NCI-H2107 (cell line): ENCODE measurements around the gene CNOT6L.
"Not testable (repeated sequence)": the region's sequence is repeated elsewhere in the genome, so short reads cannot be mapped to it uniquely, and the experiment has no call there.

Source experiments
- DNase-seq: peaks from one replicate; lab custom pipeline; 2025; lab: John Stamatoyannopoulos, UW

Gene CNOT6L

DNA sequence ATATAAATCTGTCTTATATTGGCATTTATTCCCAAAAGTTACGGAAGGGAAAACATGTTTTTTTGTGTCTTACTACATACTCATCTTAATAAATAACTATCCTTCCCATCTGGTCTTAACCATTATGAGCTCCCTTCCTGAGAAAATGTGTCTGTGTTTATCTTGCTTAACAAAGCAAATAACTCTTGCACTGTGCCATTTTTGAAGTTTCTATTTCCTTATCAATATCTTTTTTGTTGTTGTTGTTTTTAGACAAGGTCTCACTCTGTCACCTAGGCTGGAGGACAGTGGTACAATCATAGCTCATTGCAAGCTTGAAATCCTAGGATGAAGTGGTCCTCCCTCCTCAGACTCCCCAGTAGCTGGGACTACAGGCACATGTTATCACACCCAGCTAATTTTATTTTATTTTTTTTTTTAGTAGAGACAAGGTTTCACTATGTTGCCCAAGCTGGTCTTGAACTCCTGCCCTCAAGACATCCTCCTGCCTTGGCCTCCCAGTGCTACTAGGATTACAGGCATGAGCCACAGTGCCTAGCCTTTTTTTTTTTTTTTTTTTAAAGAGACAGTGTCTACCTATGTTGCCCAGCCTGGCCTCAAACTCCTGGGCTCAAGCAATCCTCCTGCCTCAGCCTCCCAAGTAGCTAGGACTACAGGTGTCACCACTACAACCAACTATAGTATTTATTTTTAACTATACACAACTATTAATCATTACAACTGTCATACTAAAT is 36.9 kb downstream of the CNOT6L start:
- no peak for DNase-seq

DNA sequence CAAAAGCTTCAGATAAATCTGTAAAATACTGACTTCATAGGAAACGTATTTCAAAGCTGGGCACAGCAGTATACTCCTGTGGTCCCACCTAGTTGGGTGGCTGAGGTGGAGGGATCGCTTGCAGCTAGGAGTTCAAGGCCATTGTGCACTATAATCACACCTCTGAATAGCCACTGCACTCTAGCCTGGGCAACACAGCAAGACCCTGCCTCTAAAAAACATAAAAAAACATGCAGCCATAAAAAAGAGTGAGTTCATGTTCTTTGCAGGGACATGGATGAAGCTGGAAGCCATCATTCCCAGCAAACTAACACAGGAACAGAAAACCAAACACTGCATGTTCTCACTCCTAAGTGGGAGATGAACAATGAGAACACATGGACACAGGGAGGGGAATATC is 38.4 kb downstream of the CNOT6L start:
- DNase-seq: not testable (repeated sequence)

DNA sequence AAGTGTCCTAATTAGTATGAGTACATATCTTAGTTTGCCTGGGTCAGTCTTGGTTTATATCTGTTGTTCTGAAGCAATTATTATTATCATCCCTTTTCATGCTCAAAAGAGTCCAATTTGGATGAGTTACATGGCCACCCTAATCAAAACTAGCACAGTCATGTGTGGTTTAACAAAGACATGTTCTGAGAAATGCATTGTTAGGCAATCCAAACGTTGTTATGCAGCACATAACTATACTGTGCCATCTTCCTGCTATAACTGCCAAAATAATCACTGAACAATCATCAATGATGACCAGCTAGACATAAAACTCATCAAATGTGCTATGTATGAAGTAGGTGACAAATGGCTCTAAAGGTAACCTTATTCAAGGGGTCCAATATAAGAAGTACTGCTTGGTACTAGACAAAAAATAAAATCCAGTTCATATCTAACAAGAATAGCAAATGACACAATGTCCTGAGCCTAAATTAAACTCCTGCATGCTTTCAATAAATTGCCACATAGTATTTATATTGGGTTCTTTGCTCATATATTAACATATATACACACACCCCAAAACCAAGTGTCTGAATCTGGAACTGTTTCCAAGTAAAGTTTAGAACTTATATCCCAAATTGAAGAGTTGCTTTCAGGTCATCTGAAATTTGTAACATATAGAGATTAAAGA is 41.9 kb downstream of the CNOT6L start:
- no peak for DNase-seq

DNA sequence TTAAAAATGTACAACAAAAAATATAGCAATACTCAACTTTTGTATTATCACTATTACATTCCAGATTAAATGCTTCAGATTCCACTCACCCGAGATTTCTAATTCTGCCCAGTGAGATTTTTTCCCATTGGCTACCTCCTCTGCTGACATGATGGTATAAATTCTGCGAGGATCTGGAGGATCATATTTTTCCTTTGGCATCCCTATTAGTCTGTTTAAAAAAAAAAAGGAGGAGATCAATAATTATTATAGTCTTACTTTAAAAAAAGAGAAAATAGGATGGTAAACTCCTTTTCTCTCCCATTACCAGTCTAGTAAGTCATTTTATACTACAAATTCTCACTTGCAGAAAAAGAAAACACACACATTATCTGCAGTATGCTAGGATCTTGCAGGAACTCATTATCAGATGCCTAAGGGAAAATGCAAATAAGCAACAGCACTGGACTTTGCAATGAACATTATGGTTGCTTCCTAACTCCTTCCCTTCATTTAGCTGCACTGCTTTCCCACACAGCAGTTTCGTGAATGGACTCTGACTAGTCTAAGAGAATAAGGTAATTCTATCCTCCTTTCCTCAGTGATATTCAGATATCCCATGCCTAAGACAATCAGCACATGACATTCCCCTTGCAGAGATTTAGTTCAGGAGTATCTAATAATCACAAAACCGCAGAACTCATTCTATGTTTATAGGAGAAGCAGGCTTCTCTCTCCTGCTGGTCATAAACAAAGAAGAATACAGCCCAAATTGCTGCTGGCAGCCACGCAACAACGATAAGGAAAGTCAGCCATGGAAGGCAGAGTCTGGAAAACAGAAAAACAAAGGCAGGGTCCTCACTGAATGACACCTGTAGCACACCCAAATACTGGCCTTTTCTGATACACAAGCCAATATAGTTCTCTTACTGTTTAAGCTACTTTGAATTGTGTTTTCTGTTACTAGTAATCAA is 42.7 kb downstream of the CNOT6L start:
- no peak for DNase-seq

DNA sequence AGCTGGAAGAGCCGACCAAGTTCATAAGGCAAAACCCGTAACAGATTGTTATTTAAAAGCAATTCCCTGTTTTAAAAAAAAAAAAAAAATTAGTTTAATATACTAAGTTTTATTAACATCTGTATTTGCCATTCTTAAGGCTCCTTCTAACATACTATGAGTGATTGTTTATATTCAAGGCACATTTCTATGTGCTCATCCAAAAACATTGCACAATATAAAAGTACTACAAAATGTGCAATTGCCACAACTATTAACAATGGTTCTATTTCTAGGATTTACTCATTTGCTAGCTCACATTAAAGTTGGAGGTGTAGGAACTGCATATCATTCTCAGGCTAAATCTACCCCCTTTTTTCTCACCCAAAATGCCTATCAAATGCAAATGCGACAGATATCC is 46.1 kb downstream of the CNOT6L start:
- no peak for DNase-seq

DNA sequence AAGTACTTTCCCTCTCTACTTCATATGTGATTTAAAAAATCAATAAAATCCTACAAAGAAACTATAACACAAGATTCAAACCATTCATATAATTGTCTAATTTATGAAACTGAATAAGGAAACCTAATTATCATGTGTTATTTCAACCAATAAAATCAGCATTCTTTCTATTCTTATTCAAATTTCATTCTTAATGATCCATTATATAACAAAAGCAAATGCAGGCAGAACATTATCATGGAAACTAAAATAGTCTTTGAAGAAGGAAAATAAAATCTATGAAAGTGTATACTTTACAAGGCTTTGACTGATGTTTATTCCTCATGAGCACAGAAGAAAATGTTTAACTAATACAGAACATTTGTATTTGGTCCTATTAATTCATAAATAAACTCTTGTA is 47.6 kb downstream of the CNOT6L start:
- DNase-seq: no peak

DNA sequence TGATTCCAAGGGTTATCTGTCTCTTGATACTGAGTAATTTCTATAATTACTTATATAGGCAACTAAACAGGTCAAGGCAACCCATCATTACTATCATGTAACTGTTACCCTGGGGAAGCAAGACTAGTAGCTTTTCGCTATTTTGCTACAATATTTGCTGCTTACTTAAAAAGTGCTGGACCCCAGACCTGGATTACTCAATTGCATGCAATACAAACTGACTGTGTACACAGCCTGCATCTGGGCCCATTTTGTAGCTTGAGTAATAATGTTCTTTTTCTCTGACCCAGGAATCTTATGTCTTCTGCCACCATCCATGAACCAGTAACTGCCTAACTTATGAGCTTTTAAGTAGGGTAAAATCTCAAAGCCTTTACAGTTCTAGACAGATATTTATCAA is 53.4 kb downstream of the CNOT6L start:
- DNase-seq: no peak

DNA sequence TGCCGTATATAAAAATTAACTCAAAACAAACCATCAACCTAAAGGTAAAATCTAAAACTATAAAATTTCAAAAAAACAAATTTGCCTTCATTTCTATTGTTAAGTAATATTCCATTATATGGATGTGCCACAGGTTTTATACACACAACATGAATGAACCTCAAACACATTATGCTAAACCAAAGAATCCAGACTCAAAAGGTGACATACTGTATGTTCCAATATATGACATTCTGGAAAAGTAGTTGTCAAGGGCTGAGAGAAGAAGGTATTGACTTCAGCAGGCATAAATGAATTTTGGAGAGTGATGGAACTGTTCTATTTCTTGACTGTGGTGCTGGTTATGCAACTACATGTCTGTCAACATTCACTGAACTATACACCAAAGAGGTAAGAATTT is 56.6 kb downstream of the CNOT6L start:
- no peak for DNase-seq

DNA sequence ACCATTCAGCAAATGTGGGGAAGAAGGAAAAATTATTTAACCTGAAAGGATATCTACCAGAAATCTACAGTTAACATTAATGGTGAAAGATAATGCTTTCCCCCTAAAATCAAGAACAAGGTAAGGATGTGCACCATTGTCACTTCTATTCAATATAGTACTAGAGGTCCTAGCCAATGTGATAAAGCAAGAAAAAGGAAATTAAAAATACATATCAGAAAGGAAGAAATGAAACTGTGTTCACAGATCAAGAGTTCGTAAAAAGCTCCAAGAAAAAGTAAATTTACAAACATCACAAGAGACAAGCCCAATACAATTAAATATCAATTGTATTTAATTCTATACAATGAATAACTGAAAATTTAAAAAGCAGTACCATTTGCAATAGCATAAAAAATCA is 57.6 kb downstream of the CNOT6L start:
- DNase-seq: no peak

DNA sequence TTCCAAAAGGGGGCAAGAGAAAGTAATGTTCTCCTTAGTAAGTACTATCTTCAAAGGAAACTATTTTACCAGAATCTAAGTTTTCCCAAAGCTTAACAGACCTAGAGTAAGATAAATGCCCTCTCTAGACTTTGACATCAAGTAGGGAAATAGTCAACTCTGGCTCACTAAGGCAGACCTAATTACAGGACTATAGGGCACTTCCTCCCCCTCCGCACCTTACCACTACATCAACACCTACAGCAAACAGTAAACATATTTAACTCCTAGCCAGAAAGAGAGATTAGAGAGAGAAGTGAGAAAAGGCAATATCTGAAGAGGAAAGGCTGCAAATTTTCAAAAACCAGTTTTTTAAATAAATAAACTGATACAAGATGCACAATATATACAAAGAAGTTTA is 60.4 kb downstream of the CNOT6L start:
- DNase-seq: no peak

DNA sequence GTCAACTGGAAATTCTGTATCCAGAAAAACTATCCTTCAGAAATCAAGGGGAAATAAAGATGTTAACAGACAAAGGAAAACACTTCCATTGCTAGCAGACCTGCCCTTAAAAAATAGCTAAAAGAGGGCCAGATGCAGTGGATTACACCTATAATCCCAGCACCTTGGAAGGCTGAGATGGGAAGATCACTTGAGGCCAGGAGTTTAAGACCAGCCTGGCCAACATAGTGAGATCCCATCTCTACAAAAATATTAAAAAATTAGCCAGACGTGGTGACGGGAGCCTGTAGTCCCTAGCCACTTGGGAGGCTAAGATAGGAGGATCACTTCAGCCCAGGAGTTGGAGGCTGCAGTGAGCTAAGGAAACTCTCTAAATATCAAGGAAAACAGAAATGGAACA is 67.4 kb downstream of the CNOT6L start:
- no peak for DNase-seq

DNA sequence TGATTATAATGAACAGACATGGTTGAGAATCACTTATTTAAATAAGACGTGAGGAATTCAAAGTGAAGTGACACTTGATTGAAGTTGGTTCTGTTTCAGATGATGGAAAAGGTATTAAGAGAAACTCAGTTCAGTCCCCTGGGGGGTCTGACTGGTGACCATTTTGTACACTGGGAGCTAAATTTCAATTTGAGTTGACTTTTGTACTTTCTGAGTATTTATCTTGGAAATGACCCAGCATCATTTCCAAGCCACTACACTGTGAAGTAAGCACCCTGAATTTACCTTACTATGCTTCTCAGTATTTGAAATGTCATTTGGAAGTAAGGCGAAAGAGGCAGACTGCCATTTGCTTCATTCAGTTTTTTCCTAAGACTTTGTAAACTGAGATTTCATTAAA is 73.4 kb downstream of the CNOT6L start:
- DNase-seq: no peak

DNA sequence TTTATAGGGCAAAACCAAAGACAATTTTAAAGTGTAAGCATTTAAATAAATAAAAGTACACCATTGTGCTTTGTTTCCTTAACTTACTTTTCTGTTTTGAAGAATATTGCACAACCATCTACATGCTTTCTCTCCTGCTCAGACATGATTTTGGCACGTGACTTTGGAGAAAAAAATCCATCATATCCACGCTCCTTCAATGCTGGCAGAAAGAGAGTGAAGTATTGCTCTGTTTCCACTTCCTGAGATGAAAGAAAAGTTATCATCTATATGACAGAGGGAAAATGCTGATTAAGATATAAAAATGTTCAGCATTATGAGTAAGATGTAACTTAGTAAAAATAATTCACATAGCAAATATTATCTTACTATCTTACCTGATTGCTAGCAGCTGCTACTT is 77.1 kb downstream of the CNOT6L start:
- DNase-seq: no peak

DNA sequence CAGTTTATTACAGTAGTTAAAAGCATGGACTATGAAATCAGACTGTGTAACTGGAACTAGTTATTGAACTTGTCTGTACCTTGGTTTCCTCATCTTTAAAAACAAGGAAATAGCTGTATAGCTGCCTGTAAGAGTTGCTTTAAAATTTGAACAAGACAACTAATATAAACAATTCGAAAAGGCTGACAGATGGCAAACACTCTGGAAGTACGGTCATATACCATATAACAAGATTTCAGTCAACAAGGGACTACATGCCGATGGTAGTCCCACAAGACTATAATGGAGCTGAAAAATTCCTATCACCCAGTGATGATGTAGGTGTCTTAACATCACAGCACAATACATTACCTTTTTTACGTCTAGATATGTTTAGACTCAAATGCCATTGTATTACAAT is 78.7 kb downstream of the CNOT6L start:
- DNase-seq: no peak

DNA sequence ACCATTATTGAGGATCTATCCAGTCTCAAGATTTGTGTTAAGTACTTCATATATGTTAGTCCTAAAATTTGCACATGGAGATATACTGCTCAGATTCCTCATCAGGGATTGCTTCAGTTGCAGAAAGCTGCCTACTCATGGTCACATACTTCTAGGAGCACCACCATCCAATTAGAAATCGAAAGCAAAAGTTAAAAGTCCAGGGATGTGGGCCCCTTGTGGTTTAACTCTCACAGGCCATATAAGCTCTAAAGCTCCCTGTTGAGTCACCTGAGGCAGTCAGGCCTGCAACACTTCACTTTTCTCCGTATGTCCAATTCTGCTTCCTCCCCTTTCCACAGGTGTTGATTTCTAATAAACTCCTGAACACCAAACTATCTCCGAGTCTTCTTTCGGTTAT is 84.2 kb downstream of the CNOT6L start:
- DNase-seq: no peak

DNA sequence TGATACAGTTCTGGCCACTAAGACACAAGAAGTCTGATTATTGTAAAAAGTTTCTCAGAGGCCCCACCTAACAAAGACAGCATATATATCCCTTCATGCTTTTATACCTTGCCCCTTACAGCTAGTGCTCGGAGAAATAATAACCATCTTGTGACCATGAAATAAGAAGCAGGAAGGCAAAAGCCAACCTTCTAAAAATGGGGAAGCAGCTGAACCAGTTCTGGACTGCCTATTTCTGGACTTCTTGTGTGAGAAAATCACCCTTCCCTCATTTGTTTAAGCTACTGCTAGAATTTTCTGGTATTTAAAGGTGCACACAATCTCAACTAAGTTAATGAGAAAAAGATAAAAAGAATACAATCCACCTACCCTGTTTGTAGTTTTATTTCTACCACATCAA is 87.5 kb downstream of the CNOT6L start:
- DNase-seq: no peak

DNA sequence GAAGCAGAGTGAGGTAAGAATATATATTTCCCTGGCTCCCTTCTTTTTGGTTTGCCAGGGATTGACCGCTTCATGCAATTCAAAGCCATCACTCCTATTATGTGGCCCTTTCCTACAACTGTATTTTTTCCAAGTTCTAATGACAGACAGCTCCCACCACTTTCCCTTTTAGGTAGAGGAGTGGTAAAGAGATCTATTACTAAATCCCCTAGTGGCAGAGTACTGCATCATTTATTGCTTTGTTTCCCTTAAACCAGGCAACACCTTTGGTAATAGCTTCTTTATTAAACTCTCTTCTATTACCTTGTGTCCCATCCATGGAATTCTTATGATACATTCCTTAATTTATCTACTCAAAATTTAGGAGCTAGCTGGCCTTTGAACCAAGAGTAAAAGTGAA is 90.7 kb downstream of the CNOT6L start:
- DNase-seq: no peak

DNA sequence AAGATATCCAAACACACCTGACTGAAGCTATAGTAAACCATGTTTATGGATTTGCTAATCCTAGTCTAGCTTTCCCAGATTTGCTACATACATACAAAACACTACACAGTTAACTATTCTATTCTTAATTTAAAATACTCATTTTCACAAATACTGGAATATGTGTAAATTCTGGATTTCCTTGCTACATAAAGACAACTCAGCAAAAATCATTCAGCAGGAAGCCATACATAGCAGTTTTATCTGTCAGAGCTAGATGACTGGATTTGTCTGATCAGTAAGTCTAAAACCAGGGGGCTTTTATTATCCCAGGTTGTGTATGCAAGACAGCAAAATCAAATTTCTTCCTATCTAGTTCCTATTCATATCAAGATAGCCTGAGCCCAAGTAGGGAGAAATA is 98.1 kb downstream of the CNOT6L start:
- no peak for DNase-seq

DNA sequence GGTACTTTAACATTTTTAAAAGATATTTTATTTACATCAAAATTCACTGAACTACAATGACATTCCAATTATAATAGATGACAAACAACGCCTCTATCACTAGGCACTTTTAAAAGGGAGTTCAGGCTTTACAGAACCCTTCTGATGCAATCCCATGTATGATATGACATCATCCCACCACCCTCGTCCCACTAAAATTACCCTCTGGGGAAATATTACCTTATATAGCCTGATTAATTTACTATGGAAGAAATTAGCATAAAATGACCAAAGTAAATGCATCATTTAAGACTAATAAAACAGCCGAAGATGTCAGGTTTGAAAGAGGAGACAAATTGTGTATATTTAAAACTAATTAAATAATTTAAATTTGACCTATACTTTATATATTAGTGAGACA is 100.7 kb downstream of the CNOT6L start:
- not testable (repeated sequence) for DNase-seq

DNA sequence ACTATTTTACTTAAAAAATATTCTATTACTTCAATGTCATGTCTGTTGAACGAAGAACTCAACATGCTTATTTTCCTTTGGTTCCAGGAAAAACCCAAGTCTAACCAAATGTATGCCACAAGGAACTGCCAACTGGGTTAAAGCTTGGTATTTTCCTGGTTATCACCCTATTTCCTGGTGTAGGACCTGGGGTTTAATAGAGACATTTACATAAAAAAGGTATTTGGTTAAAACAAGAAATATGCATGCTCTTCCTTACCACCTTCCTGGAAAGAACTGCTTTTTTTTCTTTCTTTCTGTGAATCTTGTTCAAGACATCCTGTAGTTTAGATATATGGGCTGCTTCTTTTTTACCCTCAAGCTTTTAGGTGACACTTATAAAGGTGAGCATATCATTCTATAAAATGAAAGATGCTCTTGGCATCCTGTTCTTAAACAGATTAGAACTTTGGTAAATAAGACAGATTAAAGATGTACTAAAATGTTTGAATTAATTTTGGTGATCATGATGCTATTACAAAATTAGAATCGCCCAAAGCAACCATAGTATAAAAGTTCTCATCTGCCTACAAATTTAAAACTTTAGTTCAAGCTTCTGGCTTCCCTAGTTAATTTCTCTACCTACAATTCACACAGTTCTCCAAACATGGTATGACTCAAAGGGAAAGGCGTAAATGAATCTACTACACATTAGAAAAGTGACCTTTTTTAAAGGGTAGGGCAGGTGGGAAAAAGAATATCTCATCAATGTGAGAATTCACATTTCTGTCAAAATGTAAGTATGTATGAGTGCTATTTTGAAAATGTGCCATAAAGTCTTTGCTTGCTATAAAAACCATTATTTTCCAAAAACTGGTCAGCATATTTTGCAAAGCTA is 103.5 kb downstream of the CNOT6L start:
- no peak for DNase-seq

DNA sequence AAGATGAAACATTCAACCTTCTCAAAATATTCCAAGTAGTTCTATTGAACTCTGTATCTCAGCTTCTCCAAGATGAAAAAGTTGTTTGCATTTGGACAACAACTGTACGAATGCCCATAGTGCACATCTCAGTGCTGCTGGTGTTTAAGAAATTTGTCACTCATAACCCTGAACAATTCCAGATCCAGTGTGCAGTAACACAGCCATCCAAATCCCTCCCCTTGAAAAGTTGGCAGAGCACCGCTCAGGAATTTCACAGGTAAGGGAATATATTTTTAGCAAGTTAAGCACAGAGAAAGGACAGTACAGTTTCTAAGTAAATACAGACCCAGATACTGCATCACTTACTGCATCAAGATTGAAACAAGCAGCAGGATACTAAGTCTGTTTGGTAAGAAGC is 104.7 kb downstream of the CNOT6L start:
- DNase-seq: no peak

DNA sequence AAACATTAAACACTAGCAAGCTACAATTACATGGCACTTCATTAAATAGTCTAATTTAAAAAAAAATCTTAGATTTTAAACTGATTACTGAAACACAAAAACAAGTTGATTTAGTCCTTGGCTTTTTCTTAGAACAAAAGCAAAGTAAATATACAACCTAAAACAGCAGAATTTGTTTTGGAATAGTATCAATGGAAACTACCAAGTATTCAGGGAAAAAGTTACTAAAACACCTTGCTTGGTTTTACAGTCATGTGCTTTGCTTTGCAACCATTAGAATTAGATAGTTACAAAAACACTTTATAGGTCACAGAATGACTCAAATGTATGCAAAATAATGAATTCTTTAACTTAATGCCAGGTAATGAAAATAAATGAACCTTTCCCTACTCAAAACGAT is 105.3 kb downstream of the CNOT6L start:
- DNase-seq: no peak
